GM18520 (cell line): ENCODE data around the gene MARCKS.
A peak's percentile ranks its signal among the peaks of the same experiment; 100 is the strongest.

Experiments
- ATAC-seq: cut with Tn5 transposase; IDR thresholded peaks from one replicate; pipeline ENCODE4 v1.9.1; 2021; ENCODE audit not compliant: unreplicated experiment

The MARCKS gene, protein sequence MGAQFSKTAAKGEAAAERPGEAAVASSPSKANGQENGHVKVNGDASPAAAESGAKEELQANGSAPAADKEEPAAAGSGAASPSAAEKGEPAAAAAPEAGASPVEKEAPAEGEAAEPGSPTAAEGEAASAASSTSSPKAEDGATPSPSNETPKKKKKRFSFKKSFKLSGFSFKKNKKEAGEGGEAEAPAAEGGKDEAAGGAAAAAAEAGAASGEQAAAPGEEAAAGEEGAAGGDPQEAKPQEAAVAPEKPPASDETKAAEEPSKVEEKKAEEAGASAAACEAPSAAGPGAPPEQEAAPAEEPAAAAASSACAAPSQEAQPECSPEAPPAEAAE

DNA sequence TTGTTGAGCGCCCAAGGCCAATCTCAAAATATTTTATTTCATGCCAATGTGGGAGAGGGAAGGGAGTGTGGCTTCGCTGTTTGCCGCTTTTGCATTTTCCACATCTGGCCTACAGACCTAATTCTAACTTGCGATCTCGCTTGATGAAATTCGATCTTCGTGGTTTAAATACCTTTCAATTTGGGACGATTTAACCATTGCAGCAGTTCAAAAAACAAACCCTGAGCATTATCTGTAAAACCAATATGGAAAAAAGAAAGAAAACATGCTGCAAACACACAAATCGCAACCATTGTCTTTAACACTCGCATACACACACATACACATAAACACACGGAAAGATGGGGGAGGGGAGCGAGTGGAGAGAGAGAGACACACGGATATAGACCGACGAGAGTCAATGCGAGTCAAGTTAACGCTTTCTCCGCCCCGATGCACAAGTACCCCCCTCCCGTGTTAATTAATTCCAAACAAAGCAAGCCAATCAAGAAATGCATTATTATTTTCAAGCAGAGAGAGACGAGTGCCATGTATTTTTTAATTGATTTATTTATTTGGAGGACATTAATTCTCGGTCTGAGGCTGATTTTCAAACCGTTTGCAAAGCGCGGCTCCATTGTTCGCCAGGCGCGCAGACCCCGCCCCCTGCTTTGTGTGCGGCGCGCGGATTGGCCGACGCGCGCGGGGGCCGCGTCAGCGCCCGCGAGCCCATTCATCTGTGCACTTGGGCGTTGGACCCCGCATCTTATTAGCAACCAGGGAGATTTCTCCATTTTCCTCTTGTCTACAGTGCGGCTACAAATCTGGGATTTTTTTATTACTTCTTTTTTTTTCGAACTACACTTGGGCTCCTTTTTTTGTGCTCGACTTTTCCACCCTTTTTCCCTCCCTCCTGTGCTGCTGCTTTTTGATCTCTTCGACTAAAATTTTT, at the start of gene MARCKS:
Gene MARCKS, plus strand, starts transcription at position 721 of the 931 bp plus-strand sequence. CDS start 401 bp downstream, outside the sequence.
- peak; percentile 27 for ATAC-seq

DNA sequence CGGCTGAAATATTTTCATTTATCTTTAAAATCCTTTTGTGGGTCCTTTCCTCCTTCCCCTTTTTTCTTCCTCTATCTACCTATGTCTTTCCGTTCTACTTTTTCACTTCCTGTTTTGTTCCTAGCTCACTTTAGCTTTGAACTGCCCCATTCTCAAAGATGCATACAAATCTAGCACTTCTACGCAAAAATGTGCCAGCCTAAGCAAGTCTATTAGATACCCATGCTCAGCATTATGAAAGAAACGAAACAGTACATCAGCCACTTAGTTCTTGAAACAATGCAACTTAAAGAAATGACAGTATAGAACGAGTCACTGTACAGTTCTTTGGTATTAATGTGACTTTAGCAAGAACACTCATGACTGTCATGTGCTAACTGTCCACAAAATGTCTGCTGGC, 47.3 kb upstream of the MARCKS start:
- peak; percentile 40 for ATAC-seq

DNA sequence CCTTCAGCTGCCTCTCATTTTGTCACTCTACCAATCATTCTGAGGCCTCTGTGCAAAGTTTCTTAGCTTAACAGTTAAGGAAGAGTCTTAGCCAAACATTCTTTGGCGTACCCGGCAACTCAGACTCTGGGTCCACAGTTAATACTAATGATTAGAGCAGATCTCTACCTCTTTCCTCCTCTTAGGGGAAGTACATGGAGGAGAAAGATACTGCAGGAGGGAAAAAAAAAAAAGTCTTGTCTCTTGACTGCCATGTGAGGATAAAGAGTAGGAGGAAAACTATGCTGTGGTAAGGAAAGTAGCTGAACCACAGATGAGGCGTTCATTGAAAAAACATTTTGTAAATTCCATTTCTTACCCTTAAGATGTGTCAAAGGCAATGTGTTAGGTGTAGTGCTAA, 44.0 kb upstream of the MARCKS start:
- ATAC-seq: no peak

DNA sequence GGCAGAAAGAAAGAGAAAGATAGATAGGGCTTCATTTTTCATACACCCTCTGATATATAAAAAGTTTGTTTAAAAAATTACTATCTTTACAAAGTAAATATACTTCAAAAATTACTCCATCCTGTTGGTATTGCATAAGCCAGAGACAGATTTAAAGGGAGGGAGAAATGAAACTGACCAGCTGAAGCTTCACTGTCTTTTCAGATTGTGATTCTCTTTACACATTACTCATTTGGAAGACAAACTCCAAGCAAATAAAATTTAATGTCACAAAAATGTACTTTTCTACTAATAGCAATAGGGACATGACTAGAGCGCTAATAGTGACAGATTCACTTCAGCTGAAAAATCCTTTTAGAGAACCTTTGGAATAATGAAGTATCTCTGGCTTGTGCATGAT, 38.6 kb upstream of the MARCKS start:
- ATAC-seq: no peak

DNA sequence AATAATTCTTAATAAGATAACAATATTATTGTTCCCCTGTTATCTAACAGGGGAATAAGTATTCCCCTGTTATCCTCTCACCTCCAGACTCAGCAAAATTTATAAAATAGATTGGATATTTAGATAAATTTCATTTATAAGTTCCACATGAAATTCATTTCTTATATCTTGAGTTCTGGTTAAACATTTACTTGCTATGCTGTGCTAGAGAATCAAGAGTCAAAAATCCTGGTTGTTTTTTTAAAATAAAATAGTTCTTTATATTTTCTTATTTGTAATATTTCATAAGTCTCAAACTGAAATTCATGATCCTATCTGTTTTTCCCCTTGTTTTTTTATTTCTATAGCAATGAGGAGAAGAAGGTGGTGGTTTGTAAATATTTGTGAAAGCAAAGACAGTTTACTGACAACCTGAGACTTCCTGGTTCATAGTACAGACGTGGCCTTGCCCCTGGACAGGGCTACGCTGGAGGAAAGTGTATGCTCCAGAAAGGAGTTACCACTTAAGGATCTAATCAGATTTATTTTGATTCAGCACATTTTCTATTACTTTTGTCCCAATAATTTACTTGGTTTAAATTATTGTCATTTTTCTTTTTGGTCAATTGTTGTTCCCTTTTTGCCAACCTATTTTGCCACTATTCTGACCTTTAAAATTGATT, 37.8 kb upstream of the MARCKS start:
- no peak for ATAC-seq

DNA sequence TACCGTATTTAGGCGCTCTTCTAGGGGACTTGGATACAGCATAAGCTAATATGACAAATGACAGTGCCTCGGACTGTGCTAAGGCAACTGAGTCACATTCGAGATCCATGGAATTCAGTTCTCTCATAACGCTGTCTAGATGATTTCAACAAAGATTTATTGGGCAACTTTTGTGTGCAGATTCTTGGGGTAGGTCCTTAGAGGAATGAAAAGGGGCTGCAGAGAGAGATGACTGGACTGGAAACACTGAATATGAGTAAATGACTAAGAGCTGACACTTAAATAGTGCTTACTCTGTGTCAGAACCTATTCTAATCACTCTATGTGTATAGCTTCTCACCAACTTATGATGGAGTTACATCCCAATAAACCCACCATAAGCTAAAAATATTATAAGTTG, 36.4 kb upstream of the MARCKS start:
- ATAC-seq: no peak

DNA sequence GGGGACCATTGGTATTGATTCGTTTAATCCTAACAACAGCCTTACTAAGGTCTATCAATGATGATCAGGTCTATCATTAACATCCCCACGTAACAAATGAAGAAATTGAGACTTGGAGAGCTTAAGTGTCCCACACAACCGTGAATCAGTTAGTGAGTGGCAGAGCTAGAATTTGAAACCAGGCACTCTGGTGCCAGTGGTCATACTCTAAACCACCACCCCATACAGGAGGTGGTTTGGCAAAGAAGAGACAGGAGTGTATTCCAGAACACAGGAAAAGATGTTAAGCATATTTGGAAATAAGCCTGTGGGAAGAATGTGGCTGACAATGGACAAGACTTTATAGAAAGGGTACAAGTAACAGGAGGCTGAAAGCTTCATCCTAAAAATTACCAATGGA, 35.7 kb upstream of the MARCKS start:
- no peak for ATAC-seq

DNA sequence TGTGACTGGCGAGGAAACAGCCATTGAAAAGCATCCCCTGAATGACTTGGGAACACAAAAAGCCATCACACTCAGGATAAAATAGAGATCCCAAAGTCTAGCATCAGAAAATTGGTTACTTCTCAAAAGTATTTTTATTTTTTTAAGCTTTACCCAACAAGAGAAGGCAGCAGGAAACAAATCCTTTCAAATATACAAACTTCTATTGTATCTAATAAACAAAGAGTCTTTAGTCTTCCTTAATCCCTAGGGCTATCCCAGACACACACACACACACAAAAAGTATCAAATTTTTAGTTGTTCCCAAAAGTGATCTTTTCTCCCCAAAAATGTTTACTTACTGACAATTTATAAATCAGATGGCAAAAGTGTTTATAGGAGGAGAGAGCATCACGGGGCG, 33.2 kb upstream of the MARCKS start:
- ATAC-seq: no peak

DNA sequence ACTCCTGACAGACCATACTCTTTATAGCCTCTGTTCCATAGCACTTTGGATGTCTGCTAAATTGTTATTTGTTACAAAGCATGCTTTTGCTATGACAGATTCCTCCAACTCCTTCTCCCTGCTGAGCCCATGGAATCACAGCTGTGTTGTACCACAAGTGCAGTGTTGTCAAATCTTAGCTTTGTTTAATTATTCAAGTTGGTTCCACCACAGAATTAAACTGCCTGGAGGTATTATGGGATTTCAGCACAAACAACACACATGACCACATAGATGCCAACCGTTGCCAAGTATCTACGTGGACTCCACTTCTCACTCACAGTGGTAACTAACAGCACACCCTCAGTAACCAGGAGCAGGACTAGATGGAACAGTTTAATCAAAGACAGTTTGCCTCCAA, 32.7 kb upstream of the MARCKS start:
- ATAC-seq: no peak

DNA sequence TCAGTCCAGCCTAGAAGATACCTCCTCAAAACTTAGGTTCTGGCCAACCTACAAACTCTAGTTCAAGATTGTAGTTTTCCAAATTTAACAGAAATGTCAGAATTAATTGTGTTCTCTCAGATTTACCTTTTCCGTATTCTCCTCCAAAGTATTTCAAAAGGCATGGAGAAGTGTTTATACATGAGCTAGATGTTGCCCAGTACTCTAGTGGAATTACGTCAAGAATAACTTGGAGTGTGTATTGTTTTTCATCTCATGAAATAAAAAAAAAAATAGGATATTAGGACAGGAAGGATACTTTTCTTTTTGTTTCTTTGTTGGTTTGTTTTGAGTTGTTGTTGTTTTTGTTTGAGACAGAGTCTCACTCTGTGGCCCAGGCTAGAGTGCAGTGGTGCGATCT, 32.3 kb upstream of the MARCKS start:
- ATAC-seq: no peak

DNA sequence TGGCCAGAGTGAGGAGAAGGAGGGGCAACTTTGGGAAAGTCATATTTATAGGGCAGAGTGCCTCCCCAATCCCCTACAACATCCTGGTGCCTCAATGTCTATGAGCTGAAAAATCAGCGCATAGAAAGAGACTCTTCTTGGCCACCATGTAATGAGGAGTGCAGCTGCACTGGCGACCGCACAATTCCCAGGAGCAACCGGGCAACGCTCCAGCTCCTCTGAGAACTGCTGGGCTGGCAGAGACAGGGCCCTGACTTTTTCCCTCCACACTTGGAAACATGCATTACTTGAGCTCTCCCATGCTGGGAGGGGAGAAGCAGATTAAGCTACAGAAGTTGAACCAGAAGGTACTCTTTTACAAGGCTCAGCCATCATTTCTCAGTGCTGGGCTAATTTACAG, 31.4 kb upstream of the MARCKS start:
- no peak for ATAC-seq

DNA sequence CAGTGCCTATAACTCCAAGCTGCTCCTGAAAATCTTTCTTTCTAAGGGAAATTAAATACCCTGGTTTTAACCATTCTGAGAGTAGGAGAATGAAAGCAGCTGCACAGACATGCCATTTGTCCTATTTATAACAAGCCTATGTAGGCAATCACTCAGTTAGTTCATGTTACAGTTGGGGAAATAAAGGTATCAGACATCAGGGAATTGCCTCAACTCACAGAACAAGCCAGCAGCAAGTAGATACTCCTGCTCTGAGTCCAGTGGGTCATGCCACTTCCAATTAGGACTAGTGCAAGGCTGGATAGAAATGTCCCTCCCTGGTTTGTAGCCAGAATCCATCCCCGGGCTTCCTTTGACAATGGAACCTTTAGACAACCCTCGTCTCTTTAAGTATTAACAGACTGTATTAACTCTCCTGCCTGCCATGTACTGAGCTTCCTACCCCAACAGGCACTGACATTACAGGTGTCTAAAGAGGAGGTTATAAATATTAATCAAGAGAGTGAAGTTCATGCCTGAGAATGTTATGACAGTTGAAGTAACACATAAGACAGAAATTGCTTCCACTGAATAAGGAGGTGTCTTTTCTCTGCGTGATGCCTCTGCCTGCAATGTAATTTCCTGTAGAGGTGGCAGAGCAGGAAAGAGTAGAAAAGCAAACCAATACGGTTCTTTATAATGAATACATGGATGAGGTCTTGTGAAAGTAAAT, 28.0 kb upstream of the MARCKS start:
- ATAC-seq: no peak

DNA sequence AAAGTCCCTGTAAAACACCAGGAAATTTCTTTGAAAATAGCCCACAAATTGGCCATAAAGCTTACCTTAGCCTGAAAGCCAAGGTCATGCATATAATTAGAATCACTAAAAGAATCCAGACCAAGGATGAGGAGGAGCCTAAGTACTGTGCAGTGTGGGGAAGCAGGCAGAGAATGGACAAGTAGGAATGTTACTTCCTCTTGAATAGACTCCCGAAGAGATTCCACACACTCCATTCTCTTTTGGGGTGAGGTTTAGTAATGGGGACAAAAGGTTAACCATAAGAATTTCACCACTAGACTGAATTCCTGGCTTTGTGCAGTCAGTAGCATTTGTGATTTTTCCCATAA, 27.5 kb upstream of the MARCKS start:
- ATAC-seq: no peak

DNA sequence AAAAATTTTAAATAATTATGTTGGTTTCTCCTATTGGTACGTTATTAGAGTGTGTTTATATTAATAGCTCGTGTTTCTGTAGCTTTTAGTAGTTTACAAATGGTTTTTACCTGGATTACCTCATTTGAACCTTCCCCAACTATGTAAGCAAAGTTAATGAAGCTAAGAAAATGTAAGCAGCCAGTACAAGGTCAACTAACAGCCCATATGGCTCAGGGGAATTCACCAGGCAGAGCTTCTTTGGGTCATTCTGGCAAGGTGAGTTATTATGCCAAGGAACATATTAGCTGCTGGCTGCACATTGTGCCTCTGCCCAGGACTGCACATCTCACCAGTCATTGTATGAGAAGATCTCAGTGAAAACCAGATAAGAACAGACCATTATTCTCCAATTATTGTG, 27.0 kb upstream of the MARCKS start:
- no peak for ATAC-seq

DNA sequence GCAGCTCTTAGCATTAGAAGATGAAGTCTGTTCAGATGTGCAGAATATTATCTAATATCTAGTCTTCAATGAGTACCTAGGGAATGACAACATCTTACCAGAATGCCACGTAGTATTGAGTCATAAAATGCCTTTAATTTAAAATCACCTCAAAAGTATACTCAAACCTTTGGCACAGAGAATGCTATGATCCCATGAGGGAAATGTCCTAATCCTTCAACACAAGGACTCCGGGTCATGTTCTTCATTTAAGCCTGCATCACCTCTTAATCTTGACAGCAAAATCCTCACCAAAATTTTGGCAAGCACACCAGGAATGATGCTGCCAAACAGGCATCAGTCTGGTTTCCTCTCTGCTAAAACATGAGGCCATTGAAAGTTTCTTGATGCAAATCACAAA, 23.6 kb upstream of the MARCKS start:
- no peak for ATAC-seq

DNA sequence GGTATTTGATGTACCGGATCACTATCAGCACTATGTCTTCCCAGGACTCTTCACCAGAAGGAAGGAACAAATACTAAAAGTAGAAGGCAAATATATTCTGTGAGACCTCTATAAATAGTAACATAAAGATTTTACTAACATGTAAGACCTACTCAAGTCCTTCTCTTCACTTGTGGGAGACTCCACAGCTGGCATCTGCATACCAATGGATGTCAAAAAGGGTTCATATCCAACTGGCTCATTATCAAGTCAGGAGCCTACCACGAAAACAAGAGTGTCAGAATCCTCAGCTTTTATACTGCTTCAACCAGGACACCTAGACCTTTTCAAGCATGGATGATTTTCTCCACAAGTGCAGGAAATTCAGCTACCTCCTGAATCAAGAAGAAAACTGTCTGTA, 20.0 kb upstream of the MARCKS start:
- no peak for ATAC-seq

DNA sequence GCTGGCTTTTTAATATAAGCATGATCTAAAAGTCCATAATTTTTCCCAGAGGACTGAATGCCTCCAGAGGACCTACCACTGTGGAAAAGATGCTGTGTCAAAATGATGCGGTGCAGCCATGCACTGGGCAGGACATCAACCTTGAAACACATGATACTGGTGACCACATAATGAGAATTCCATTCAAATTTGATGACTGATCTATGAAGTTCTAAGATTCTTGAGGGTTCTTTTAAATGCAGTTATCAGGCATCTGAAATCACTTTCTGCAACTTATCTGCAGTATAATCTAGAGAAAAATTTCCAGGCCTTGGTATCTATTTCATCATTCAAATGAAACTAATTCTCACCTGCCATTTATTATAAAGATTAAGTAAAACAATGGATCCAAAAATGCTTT, 15.0 kb upstream of the MARCKS start:
- no peak for ATAC-seq

DNA sequence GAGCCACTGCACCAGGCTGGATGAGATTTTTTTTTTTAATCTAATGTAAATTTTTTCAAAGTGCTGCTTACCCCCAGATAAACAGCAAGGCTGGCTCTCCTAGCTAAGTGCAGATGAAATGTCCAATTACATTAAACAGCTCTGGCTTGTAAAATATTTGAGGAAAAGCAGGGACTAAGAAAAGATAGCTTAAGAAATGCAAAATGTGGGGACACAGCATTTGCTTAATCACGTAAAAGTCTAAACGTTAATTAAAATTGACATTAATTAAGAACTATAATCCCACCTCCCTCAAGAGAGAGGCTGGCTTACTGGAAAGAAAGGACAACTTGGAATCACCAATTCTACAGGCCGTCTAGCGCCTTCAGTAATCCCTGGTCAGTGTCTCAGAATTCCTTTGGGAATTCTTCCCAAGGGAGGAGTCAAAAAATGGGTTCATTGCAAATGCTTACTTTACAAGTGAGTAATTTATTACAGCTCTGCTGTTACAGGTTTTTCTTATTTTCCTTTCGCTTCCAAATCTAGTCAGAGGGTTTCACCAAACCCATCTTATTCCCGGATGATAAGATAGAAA, 13.6 kb upstream of the MARCKS start:
- no peak for ATAC-seq

DNA sequence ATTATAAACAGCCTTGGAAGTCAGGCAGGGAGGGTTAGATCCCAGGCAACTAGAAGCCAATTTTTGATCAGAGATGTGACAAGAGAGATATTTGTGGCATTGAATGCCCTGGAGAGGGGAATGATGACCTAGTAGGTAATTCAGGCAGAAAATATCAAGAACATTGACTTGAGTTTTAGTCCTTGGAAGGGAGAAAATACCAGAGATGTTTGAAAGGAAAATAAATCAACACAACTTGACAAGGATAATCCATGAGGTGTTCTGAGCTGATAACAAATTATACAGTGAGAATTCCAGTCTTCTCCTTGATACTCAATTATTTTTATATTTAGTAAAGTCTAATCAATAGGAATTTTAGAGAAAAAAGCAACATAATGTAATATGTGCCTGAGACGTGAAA, 10.6 kb upstream of the MARCKS start:
- no peak for ATAC-seq

DNA sequence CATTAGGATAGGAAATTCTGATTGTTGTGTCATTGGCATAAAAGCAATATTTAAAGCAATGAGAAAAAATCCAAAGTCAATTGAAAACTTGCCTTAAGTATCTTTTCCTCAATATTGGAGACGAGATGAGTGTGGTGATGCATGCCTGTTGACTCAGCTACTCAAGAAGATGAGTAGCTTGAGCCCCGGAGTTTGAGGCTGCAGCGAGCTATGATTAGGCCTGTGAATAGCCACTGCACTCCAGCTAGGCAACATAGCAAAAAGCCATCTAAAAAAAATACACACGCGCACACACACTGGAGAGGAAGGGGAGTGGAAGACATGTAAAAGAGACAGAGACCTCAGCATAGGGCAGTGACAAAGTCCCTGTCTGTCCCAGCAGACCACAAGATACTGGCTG, 9.7 kb upstream of the MARCKS start:
- no peak for ATAC-seq

DNA sequence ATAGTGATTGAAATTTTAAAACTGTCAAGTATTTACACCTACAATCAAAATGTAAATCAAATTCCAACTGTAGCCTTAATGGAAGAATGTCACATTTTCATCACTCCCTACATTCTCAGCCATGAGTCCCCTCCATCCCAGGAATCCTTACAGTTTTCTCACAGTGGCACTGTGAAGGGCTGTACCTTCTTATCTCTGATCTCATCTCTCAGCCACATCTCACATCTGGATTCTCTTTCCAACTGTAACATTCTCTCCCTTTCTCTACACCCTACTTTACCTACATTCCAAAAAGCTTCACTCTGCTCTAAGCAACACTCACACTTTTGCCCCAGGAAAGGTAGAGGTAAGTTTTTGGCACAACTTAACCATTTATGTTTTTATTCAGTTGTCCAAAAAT, 8.9 kb upstream of the MARCKS start:
- ATAC-seq: no peak
